Ishikawa (cell line): ENCODE results near the gene UTY.

ENCODE experiments used
- CEBPB ChIP-seq: IDR thresholded peaks from 2 replicates; pipeline ENCODE4 v1.6.1; 2012
- CREB1 ChIP-seq: IDR thresholded peaks from 2 replicates; pipeline ENCODE4 v1.6.1; 2012; ENCODE audit warnings: low read depth
- EGR1 ChIP-seq: IDR thresholded peaks from 2 replicates; pipeline ENCODE4 v1.6.1; 2012
- EP300 ChIP-seq: IDR thresholded peaks from 2 replicates; pipeline ENCODE4 v1.6.1; 2012; ENCODE audit warnings: borderline replicate concordance
- FOXM1 ChIP-seq: IDR thresholded peaks from 2 replicates; pipeline ENCODE4 v1.6.1; 2012; ENCODE audit warnings: low read depth, borderline replicate concordance
- NFIC ChIP-seq: IDR thresholded peaks from 2 replicates; pipeline ENCODE4 v1.6.1; 2012
- RAD21 ChIP-seq: IDR thresholded peaks from 2 replicates; pipeline ENCODE4 v1.6.1; 2012; ENCODE audit warnings: low read depth
- YY1 ChIP-seq: IDR thresholded peaks from 2 replicates; pipeline ENCODE4 v1.6.1; 2012; ENCODE audit warnings: low read depth
- TF ChIP-seq, protein P1 (sequence below): IDR thresholded peaks from 2 replicates; pipeline ENCODE4 v1.6.1; 2012; ENCODE audit warnings: low read depth, mild to moderate bottlenecking

DNA sequence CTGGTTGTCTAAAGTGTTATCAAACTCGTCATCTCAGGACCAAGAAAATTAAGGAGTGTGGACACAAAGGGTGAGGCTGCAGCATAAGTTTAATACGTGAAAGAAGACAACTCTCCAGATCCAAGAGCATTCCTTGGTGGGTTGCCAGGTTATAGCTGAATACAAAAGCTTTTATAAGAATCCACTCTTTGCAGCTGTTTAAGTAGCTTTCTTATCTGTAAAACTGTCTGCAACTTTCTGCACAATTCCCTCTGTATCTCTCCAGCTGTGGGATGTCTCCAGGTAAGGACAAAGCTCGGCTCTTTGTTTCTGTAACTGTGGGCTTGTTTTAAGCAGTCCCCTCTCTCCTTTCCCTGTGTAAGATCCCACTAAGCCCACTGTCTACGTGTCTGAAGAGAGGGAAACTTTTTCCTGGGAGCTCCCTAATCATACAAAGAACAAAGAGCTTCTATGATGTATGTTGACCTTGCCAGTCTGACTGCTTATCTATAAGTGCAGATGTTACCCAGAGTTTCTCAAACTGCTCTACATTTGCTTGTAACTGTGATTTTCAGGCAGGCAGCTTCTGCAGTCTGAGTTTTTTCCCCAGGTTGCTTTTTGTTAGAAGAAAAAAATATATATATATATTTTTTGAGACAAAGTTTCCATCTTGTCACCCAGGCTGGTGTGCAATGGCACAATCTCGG, 268.7 kb downstream of the UTY start:
- TF ChIP-seq EP300 (no peak), CREB1 (no peak), CEBPB (no peak), EGR1 (no peak), NFIC (no peak), YY1 (no peak), RAD21 (no peak), FOXM1 (no peak)
- TF ChIP-seq, protein P1, sequence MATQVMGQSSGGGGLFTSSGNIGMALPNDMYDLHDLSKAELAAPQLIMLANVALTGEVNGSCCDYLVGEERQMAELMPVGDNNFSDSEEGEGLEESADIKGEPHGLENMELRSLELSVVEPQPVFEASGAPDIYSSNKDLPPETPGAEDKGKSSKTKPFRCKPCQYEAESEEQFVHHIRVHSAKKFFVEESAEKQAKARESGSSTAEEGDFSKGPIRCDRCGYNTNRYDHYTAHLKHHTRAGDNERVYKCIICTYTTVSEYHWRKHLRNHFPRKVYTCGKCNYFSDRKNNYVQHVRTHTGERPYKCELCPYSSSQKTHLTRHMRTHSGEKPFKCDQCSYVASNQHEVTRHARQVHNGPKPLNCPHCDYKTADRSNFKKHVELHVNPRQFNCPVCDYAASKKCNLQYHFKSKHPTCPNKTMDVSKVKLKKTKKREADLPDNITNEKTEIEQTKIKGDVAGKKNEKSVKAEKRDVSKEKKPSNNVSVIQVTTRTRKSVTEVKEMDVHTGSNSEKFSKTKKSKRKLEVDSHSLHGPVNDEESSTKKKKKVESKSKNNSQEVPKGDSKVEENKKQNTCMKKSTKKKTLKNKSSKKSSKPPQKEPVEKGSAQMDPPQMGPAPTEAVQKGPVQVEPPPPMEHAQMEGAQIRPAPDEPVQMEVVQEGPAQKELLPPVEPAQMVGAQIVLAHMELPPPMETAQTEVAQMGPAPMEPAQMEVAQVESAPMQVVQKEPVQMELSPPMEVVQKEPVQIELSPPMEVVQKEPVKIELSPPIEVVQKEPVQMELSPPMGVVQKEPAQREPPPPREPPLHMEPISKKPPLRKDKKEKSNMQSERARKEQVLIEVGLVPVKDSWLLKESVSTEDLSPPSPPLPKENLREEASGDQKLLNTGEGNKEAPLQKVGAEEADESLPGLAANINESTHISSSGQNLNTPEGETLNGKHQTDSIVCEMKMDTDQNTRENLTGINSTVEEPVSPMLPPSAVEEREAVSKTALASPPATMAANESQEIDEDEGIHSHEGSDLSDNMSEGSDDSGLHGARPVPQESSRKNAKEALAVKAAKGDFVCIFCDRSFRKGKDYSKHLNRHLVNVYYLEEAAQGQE = no peak
